ENCODE results near the gene EIF3L. TPM values are rescaled to one million over a fixed set of nuclear protein-coding genes. Genes with fewer than 3 reads are reported as not detected.

Gene EIF3L
- total RNA-seq, 8 experiments from 2014 or later = 381 to 1,095 (median 566) TPM

GRCh38 chr22:37818409-37819104 is 30.7 kb upstream of the EIF3L start:
- Histone ChIP-seq H3K4me3 (peak overlapping the region in 2 of 5 donors; percentile 7 to 18), H3K4me1 (replicated peaks in 1 of 2) (peaks cover 25 to 29% of the 10 kb centered on the region in 2 donors), H3K27ac (peak overlapping the region; percentile 65 to 79)
- 10 to 38% (median 26%) methylated on average over 6 to 22 of the region's 68 CpGs; no CpG with 5 or more reads in 5 of the 10 experiments for WGBS, 10 experiments
- peak; percentile 13 to 63 (median 52) for ATAC-seq (replicated peaks in 6 of 8)
- in situ Hi-C loops (cut with MboI; ENCODE audit: low pct_unique_long_range_greater_than_20kb in 2 of 9, low sequenced_read_pairs in 9 of 9, unreplicated experiment in 9 of 9) = loop anchor here in 2 of 9 experiments (25.0 kb wide), 1 partner anchor 144 kb away; the partner anchor contains the start of genes C22orf23 (in 2 of the 2) and POLR2F (in 2 of the 2)

DNA sequence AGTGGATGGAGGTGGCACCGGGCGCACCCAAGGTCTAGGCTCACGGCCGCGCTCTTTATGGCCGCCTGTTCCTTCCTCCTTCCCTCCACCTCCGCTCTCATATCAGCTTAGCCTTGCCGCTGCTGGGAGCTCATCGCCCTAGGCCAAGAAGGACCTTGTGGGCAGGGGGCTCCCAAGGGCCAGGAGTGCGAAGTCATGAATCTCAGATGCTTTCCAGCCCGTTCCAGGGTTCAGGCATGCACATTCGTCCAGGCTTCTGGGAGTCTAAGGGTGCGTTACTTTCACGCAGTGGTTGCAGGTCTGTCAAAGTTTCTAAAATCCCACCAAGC is 30.1 kb upstream of the EIF3L start:
- no peak for ATAC-seq (replicated peaks in 6 of 8)
- WGBS, 10 experiments = 20 to 82% (median 62%) methylated on average over 2 to 9 of the region's 14 CpGs; no CpG with 5 or more reads in 5 of the 10 experiments
- Histone ChIP-seq H3K27ac (peak overlapping the region; percentile 65 to 79), H3K4me3 (peak overlapping the region in 1 of 5 donors; percentile 18), H3K4me1 (replicated peaks in 1 of 2) (peaks cover 25 to 29% of the 10 kb centered on the region in 2 donors)
- in situ Hi-C loops (cut with MboI; ENCODE audit: low pct_unique_long_range_greater_than_20kb in 2 of 9, low sequenced_read_pairs in 9 of 9, unreplicated experiment in 9 of 9) = loop anchor here in 2 of 9 experiments (25.0 kb wide), 1 partner anchor 143 kb away; the partner anchor contains the start of genes C22orf23 (in 2 of the 2) and POLR2F (in 2 of the 2)

GRCh38 chr22:37820350-37820749 is 28.9 kb upstream of the EIF3L start:
- in situ Hi-C loops (cut with MboI; ENCODE audit: low pct_unique_long_range_greater_than_20kb in 2 of 9, low sequenced_read_pairs in 9 of 9, unreplicated experiment in 9 of 9) = loop anchor here in 2 of 9 experiments (25.0 kb wide), 1 partner anchor 142 kb away; the partner anchor contains the start of genes C22orf23 (in 2 of the 2) and POLR2F (in 2 of the 2)
- no peak overlapping the region for H3K4me3 ChIP-seq
- WGBS, 10 experiments = 20 to 100% (median 89%) methylated on average over 1 to 2 of the region's 5 CpGs; no CpG with 5 or more reads in 5 of the 10 experiments
- peaks cover 25 to 29% of the 10 kb centered on the region in 2 donors for H3K4me1 ChIP-seq (replicated peaks in 1 of 2)
- ATAC-seq (replicated peaks in 6 of 8) = no peak
- H3K27ac ChIP-seq = no peak overlapping the region

GRCh38 chr22:37822079-37822833 is 27.0 kb upstream of the EIF3L start:
- H3K27ac ChIP-seq = no peak overlapping the region
- no peak overlapping the region for H3K4me3 ChIP-seq
- in situ Hi-C loops (cut with MboI; ENCODE audit: low pct_unique_long_range_greater_than_20kb in 2 of 9, low sequenced_read_pairs in 9 of 9, unreplicated experiment in 9 of 9) = loop anchor here in 2 of 9 experiments (25.0 kb wide), 1 partner anchor 140 kb away; the partner anchor contains the start of genes C22orf23 (in 2 of the 2) and POLR2F (in 2 of the 2)
- H3K4me1 ChIP-seq (replicated peaks in 1 of 2) = peaks cover 30 to 31% of the 10 kb centered on the region in 2 donors
- ATAC-seq (replicated peaks in 6 of 8) = peak in 1 of 8 experiments; percentile 1
- WGBS, 10 experiments = 0 to 100% (median 30%) methylated on average over 1 to 4 of the region's 8 CpGs; no CpG with 5 or more reads in 5 of the 10 experiments

DNA sequence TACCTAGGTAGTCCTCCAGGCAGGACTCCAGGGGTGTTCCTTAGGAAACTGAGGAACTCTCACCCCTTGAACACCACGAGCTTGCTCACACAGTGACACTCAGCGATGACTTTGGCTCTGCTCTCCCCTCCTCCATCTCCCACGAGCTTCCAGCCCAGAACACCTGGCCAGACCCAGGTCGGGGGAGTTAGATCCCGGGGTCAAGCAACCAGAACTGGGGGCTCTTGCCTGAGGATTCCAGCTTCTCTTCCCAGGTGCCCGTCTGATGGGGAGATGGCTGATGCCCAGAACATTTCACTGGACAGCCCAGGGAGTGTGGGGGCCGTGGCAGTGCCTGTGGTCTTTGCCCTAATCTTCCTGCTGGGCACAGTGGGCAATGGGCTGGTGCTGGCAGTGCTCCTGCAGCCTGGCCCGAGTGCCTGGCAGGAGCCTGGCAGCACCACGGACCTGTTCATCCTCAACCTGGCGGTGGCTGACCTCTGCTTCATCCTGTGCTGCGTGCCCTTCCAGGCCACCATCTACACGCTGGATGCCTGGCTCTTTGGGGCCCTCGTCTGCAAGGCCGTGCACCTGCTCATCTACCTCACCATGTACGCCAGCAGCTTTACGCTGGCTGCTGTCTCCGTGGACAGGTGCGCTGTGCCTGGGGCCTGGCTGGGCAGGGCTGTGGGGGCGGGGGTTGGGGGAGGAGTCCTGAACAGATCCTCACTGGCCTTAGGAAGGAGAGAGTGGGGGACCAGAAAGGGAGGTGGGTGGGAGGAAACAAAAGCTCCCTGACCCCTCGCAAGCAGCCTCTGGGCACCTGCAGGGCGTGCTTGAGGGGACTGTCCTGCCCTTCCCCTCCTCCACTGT is 25.9 kb upstream of the EIF3L start, which contains the start of gene GALR3:
Gene GALR3, plus strand, starts transcription at position 249 of the 852 bp plus-strand sequence. Its CDS starts 25 bp downstream, at position 274.
- in situ Hi-C loops (cut with MboI; ENCODE audit: low pct_unique_long_range_greater_than_20kb in 2 of 9, low sequenced_read_pairs in 9 of 9, unreplicated experiment in 9 of 9) = loop anchor here in 2 of 9 experiments (25.0 kb wide), 1 partner anchor 139 kb away; the partner anchor contains the start of genes C22orf23 (in 2 of the 2) and POLR2F (in 2 of the 2)
- Histone ChIP-seq H3K4me1 (replicated peaks in 1 of 2) (peaks cover 24 to 26% of the 10 kb centered on the region in 2 donors), H3K4me3 (no peak within 1 kb of the TSS), H3K27ac (no peak within 1 kb of the TSS)
- WGBS, 10 experiments = 46 to 90% (median 64%) methylated on average over 2 to 6 of the region's 21 CpGs; no CpG with 5 or more reads in 6 of the 10 experiments
- ATAC-seq (replicated peaks in 6 of 8) = no peak

- peaks cover 14 to 15% of the 10 kb centered on the region in 2 donors for H3K4me1 ChIP-seq (replicated peaks in 1 of 2)
- ATAC-seq (replicated peaks in 6 of 8) = peak; percentile 6 to 46 (median 34)
- 7 to 93% (median 16%) methylated on average over 1 to 40 of the region's 135 CpGs; no CpG with 5 or more reads in 4 of the 10 experiments for WGBS, 10 experiments
- no peak overlapping the region for H3K27ac ChIP-seq
- in situ Hi-C loops (cut with MboI; ENCODE audit: low pct_unique_long_range_greater_than_20kb in 2 of 9, low sequenced_read_pairs in 9 of 9, unreplicated experiment in 9 of 9) = loop anchor here in 2 of 9 experiments (25.0 kb wide), 1 partner anchor 137 kb away; the partner anchor contains the start of genes C22orf23 (in 2 of the 2) and POLR2F (in 2 of the 2)
- H3K4me3 ChIP-seq = peak overlapping the region in 3 of 5 donors; percentile 14 to 19 (median 19)
These were observed 24.3 kb upstream of the EIF3L start for GRCh38 chr22:37824674-37825641.

DNA sequence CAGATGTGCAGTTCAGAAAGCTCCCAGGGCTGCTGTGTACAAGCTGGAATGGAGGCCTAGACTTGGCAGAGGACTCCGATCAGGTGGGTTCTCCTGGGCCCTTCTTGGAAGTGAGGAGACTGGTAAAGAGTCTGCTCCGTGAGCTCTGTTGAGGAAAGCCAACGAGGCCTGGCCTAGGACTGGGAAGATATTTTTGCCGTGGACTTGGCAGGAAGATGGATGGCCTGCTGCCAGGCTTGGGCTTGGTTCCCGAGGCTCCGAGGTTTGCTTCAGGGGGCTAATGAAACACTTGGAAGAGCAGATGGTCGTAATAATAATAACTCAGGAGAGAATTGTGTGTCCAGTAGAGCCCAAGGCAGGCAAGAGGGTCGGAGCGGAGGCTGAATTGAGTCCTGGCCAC is 22.2 kb upstream of the EIF3L start:
- peak in 4 of 8 experiments; percentile 25 to 38 (median 32) for ATAC-seq (replicated peaks in 6 of 8)
- Histone ChIP-seq H3K4me3 (no peak overlapping the region), H3K27ac (no peak overlapping the region), H3K4me1 (replicated peaks in 1 of 2) (peaks cover 11 to 12% of the 10 kb centered on the region in 2 donors)
- WGBS, 10 experiments = 25 to 100% (median 42%) methylated on average over 1 to 7 of the region's 9 CpGs; no CpG with 5 or more reads in 2 of the 10 experiments
- in situ Hi-C loops (cut with MboI; ENCODE audit: low pct_unique_long_range_greater_than_20kb in 2 of 9, low sequenced_read_pairs in 9 of 9, unreplicated experiment in 9 of 9) = no loop called here

DNA sequence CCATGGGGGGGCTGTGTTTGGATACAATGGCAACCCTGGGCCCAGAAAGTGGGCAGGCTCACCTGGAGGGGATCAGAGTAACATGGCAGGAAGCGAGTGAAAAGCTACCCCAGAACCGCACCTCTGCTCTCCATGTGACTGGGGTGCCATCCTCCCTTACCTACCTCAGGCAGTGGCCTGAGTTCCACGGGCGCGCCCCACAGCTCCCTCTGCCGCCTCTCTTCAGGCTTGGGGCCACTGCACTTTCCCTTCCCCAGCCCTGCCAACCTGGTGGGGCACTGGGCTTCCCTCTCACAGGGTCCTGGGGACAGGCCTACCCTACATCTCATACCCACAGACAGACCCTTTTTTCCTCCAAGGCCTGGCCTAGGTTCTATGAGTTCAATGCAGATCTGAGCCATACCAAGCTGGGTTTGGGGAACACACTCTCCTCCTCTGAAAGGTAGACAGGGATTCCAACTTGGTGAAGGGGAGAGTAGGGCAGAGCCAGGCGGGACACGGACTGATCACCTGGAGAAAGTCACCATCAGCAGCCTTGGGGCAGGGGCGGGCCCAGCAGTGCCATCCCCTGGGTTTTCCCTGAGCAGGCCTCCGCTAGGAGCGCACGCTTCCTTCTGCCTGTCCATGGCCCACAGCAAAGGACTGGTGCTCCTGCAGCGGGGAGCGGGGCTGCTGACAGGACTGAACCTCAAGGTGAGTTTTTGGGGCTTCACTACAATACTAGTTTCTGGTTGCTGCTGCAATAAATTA is 19.0 kb upstream of the EIF3L start:
- H3K27ac ChIP-seq = no peak overlapping the region
- WGBS, 10 experiments = 80 to 95% (median 86%) methylated on average over 1 to 6 of the region's 14 CpGs; no CpG with 5 or more reads in 4 of the 10 experiments
- ATAC-seq (replicated peaks in 6 of 8) = no peak
- in situ Hi-C loops (cut with MboI; ENCODE audit: low pct_unique_long_range_greater_than_20kb in 2 of 9, low sequenced_read_pairs in 9 of 9, unreplicated experiment in 9 of 9) = no loop called here
- H3K4me3 ChIP-seq = no peak overlapping the region
- H3K4me1 ChIP-seq (replicated peaks in 1 of 2) = peaks cover 6 to 9% of the 10 kb centered on the region in 2 donors

DNA sequence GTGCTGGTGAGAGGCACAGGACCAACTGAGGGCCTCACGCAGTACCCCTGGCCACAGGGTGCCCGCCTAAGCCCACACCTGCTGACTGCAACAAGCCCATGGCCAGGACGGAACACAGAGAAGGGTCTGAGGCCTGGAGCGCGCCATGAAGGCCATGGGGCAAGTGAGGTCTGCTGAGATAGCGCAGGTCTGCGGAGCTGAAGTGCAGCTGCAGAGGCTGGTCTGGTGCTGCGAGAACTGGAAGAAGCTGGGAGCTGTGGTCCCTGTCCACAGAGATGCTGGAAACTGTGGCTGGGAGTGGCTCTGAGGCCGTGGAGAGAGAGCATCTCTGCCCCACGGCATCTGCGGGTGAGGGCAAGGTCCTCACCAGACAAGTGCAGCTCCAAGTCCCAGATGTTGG is 17.7 kb upstream of the EIF3L start:
- H3K27ac ChIP-seq = no peak overlapping the region
- peaks cover 6 to 9% of the 10 kb centered on the region in 2 donors for H3K4me1 ChIP-seq (replicated peaks in 1 of 2)
- no peak overlapping the region for H3K4me3 ChIP-seq
- WGBS, 10 experiments = 80 to 100% (median 100%) methylated on average over 1 to 8 of the region's 11 CpGs; no CpG with 5 or more reads in 5 of the 10 experiments
- in situ Hi-C loops (cut with MboI; ENCODE audit: low pct_unique_long_range_greater_than_20kb in 2 of 9, low sequenced_read_pairs in 9 of 9, unreplicated experiment in 9 of 9) = no loop called here
- no peak for ATAC-seq (replicated peaks in 6 of 8)

GRCh38 chr22:37832022-37832857 is 17.0 kb upstream of the EIF3L start:
- in situ Hi-C loops (cut with MboI; ENCODE audit: low pct_unique_long_range_greater_than_20kb in 2 of 9, low sequenced_read_pairs in 9 of 9, unreplicated experiment in 9 of 9) = no loop called here
- H3K27ac ChIP-seq = no peak overlapping the region
- H3K4me1 ChIP-seq (replicated peaks in 1 of 2) = peaks cover 3 to 4% of the 10 kb centered on the region in 2 donors
- 83 to 100% (median 96%) methylated on average over 1 to 10 of the region's 16 CpGs; no CpG with 5 or more reads in 2 of the 10 experiments for WGBS, 10 experiments
- no peak overlapping the region for H3K4me3 ChIP-seq
- ATAC-seq (replicated peaks in 6 of 8) = no peak

All from motor neuron (in vitro differentiated cells).